ENCODE measurements around the gene AIMP1.

The AIMP1 gene

DNA sequence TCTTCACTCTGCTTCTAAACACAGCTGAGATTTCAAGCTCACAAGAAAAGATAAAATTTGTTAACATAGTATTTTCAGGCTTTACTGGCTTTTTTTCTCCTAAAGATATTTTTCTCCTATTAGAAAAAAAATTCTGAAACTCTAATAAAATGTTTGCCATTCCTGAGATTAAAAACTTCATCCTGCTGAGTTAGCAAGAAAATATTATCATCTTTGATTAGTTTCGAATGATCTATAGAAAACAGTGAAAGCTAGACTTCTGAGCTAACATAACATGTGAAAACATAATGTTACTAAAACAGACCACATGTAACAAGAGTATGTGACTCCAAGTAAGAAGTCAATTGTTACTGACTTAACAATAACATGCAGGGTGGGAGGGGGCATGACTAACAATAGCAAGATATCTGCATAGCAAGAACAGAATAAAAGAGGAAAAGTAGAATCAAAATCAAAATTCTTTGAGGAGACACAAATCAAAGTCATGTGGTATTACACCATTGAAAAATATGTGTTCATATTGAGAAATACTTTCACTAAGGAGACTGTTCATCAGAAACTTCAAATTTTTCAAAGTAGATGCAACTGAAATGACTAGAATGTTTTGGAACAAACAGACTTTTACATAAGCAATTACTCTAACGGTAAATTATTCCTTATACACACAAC is 14.8 kb upstream of the AIMP1 start:
- no peak overlapping the region for H3K4me3 ChIP-seq (ENCODE audit: low read depth, low read length)
- TF ChIP-seq, protein P1, sequence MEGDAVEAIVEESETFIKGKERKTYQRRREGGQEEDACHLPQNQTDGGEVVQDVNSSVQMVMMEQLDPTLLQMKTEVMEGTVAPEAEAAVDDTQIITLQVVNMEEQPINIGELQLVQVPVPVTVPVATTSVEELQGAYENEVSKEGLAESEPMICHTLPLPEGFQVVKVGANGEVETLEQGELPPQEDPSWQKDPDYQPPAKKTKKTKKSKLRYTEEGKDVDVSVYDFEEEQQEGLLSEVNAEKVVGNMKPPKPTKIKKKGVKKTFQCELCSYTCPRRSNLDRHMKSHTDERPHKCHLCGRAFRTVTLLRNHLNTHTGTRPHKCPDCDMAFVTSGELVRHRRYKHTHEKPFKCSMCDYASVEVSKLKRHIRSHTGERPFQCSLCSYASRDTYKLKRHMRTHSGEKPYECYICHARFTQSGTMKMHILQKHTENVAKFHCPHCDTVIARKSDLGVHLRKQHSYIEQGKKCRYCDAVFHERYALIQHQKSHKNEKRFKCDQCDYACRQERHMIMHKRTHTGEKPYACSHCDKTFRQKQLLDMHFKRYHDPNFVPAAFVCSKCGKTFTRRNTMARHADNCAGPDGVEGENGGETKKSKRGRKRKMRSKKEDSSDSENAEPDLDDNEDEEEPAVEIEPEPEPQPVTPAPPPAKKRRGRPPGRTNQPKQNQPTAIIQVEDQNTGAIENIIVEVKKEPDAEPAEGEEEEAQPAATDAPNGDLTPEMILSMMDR (IDR thresholded peaks at IDR 0.05; ENCODE audit: borderline replicate concordance, insufficient read depth, low read depth, low read length), result no peak

DNA sequence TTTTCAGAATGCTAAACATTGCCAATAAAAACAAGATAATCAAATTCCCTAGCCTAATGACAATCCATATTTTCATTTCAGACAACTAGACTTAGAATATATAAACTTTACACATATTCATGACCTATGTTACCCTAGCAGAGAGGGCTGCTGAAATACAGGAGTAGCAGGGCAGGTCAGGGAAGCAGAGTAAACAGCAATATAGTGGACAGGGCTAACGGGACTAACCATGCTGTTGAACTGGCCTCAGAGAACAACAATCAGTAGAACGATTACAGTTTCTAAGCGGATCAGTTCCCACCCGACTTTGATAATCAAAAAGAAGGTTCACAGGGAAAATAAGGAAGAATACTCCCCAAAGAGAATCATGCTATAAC is 14.3 kb upstream of the AIMP1 start:
- TF ChIP-seq, protein P1 (IDR thresholded peaks at IDR 0.05; ENCODE audit: borderline replicate concordance, insufficient read depth, low read depth, low read length), result no peak
- H3K4me3 ChIP-seq (ENCODE audit: low read depth, low read length), result no peak overlapping the region

DNA sequence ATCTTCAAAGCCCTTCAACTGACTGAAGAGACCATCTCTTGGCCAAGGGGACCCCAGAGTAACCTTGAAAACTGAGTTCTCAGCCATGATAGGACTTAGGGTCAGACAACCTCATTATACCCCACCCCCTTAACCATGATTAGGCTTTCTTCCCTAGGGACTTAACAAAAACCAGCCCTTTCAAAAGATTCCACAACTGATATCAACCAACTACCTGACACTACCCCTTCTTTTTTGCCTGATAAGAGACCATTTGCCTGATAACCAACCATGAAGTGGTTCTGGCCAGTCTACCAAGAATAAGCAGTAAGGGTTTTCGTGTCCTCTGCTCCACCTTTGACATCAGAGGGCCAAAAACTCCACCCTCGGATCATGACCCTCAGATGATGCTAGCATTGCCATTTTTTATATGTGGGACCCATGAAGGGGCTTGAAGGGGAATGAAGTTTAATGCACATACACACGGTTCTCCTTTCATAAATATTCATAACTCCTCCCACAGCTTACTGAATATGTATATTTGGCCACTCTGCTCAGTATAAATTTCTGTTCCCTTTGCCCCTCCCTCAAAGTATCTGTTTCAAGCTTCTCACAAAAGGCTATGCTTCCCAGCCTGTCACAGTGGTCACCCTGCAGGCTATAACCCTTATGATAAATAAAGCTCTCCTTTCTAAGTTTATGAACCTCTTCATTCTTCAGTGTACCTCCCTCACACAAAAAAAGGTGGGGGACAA is 12.6 kb upstream of the AIMP1 start:
- H3K4me3 ChIP-seq (ENCODE audit: low read depth, low read length), result no peak overlapping the region
- TF ChIP-seq, protein P1 (IDR thresholded peaks at IDR 0.05; ENCODE audit: borderline replicate concordance, insufficient read depth, low read depth, low read length), result no peak

DNA sequence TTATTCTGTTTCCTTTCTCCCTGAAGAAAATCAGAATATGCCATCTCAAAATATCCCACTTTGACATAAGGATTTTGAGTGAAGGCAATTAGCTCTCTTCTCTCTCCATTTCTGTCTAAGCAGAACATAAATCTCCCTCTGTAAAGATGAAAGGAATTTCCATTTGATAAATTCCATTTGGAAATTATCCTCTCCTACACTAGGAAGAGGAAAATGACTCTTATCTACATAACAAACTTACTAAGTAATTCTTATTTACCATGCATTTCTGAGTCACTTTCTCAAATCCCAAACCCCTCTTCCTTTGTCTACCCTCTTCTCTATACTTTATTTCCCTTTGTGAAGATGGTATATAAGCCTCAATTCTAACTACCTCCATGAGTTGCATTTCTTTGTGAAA is 11.7 kb upstream of the AIMP1 start:
- TF ChIP-seq, protein P1 (IDR thresholded peaks at IDR 0.05; ENCODE audit: borderline replicate concordance, insufficient read depth, low read depth, low read length), result no peak
- H3K4me3 ChIP-seq (ENCODE audit: low read depth, low read length), result no peak overlapping the region

DNA sequence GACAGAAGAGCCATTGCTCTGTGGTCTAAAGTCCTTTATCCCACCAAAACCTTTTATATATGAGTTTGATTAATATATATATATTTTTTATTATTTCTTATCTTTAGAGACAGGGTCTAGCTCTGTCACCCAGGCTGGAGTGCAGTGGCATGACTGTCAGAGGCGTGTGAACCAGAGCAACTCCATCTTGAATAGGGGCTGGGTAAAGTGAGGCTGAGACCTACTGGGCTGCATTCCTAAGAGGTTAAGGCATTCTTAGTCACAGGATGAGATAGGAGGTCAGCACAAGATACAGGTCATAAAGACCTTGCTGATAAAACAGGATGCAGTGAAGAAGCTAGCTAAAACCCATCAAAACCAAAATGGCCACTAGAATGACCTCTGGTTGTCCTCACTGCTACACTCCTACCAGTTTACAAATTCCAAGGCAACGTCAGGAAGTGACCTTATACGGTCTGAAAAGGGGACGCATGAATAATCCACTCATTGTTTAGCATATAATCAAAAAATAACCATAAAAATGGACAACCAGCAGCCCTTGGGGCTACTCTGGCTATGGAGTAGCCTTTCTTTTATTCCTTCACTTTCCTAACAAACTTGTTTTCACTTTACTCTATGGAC is 10.8 kb upstream of the AIMP1 start:
- TF ChIP-seq, protein P1 (IDR thresholded peaks at IDR 0.05; ENCODE audit: borderline replicate concordance, insufficient read depth, low read depth, low read length), result no peak
- no peak overlapping the region for H3K4me3 ChIP-seq (ENCODE audit: low read depth, low read length)

DNA sequence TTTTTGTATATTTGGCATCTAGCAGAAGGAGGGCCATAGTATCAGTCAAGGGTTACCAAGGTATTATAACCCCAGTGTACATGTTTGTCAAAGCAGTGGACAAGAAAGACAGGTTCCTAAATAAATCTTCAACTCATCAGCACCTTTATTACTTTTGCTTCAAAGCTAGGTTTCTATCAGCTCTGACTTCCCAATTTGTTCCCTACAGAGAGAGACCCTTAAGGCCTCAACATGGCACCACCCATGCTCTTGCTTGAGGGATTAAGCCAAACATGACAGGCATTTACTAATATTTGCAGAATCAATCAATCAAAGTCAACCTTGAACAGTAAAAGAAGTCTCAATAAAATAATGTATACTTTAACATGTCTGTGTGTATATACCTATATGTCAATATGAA is 9.8 kb upstream of the AIMP1 start:
- TF ChIP-seq, protein P1 (IDR thresholded peaks at IDR 0.05; ENCODE audit: borderline replicate concordance, insufficient read depth, low read depth, low read length), result no peak
- H3K4me3 ChIP-seq (ENCODE audit: low read depth, low read length), result no peak overlapping the region

Measured in GM12875 (cell line).